CD4-positive, alpha-beta T cell treated with Interleukin-12 subunit alpha and Interleukin-12 subunit beta, for 1 hour (primary cell): ENCODE results near the gene TSPAN5.

Experiments
- DNase-seq: peaks from one replicate; pipeline ENCODE4 v3.0.0-alpha.2; 2020

TSPAN5 gene

DNA sequence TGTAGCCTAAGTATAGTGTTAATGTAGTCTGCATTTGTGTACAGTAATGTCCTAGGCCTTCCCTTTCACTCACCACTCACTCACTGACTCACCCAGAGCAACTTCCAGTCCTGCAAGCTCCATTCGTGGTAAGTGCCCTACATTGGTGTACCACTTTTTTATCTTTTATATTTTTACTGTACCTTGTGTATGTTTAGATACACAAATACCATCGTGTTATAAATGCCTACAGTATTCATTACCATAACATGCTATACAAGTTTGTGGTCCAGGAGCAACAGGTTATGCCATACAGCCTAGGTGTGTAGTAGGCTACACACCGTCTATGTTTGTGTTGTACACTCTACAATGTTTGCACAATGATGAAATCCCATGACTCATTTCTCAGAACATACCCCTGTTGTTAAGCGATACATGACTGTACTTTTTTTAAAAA lies 15.4 kb downstream of the TSPAN5 start:
- DNase-seq = no peak

DNA sequence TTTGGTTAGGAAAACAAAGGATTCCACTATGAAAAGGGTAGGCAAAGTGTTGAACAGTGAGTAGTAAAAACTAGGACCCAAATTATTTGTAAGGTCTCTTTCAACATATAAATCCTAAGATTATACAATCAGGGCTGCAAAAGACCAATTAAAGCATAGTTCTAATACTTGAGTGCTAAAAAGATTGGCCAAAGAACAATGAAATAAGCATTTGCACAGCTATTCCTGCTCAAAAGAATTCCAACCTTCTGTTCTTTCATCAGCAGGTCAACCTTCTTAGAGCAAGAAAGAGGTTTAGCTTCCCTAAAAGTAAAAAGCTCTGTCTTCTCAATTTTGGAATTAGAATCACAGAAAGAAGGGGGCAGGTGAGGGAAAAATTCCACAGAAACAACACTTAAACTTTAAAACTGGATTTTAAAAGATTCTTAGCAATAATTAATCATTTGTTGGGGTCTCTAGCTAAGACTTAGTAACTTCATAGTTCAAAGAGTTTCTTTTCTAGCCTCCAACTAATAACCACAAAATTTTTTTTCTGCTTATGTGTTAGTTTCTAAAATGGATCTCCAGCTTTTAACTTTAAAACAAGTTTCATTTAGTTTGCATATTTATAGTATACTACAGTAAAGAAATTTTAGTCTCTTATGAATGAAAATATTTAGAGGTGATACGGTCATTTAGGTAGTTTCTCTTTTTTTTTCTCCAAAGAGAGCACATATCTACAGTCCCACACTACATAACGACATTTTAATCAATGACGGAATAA lies 16.3 kb downstream of the TSPAN5 start:
- DNase-seq = no peak

DNA sequence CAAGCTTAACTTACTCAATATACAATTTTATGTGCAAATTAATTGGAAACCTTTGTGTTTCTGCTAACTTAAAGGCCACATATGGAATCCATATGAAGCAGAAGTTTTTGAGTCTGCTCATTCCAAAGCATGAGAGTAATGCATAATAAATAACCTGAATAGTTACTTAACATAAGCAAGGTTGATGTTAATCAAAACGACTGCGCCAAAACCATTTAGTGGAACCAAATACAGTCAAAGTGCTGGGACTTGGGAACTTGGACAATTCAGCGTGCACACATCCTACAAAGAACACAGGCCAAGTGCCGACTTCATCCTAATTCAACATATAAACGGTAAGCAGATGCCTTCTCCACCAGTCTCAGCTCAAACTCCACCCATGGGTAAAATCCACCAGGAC lies 17.0 kb downstream of the TSPAN5 start:
- no peak for DNase-seq

DNA sequence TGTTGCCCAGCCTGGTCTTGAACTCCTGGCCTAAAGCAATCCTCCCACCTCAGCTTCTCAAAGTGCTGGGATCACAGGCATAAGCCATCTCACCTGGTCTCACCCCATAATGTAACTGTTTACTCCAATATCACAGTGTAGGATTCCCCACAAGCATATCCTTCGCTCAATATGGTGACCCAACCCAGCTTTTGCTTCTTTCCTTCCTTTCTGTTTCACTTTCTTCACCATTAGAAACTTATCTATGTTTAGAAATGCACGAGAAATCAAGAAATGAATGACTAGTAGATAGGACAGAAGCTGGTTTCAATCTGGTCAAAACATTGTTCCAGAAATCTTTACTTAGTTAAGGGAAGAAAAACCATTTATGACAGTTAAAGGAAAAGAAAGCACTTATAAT lies 18.9 kb downstream of the TSPAN5 start:
- peak; percentile 43 for DNase-seq

DNA sequence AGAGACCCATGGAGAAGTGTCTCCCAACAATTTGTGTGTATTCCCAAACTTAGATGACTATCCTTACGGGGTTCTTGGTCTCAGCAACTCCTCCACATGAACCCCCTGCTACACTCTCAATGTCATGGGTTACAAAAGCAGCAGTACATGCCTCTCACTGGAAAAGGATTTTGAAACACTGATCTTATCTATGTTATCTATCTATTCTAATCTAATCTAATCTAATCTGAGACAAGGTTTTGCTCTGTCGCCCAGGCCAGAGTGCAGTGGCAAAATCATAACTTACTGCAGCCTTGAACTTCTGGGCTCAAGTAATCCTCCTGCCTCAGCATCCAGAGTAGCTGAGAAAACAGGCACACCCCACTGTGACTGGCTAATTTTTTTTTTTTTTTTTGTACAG lies 19.3 kb downstream of the TSPAN5 start:
- no peak for DNase-seq

DNA sequence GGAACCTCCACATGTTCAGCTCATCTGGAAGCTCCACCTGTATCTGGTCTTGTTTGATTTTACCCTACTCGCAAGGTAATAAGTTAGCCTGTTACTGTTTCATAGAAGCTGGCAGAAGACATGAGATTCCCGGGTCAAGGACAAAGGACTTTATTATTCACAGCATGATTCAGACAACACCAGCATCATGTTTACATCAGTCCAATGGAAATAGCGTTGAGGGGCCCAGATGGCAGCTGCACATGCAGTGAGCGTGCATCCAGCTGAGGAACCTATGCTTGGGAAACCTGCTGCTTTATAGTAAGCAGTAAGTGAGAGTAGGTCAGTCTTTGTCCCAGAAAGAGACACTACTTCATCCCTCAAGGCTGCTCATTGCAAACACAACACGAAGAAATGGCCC lies 19.8 kb downstream of the TSPAN5 start:
- no peak for DNase-seq

DNA sequence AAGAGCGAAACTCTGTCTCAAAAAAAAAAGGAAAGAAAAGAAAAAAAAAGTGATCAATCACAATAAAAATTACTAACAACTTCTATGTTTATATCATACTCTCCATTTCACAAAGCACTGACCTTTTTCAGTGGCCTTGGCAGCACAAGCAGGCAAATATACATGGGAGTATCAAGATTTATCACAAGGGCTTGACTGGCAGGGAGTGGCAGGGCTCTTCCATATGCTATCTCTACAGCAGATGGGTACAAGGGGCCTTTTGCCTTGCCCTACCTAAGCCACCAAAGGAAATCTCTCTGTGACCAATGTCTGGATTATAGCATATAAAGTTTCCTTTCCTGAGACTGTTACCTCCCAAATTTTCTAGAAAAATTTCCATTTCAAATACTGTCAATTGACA lies 24.4 kb downstream of the TSPAN5 start:
- no peak for DNase-seq

DNA sequence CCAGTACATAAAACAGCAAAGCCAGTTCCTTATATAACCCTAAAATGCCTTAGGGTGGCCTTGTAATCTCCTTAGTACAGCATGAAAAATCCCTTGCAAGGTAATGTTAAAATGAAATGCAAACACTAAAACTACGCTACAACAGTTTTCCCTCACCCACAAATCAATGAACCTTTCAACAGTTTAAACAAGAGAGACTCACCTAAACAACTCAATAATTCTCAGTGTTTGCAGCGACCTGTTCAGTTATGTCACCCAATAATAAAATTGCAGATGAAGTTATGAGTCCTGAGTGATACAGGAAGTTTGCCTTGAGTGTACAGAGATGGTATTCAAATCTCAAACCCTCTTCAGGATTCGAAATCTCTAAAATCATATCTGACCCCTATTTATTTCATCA lies 25.3 kb downstream of the TSPAN5 start:
- DNase-seq = no peak

DNA sequence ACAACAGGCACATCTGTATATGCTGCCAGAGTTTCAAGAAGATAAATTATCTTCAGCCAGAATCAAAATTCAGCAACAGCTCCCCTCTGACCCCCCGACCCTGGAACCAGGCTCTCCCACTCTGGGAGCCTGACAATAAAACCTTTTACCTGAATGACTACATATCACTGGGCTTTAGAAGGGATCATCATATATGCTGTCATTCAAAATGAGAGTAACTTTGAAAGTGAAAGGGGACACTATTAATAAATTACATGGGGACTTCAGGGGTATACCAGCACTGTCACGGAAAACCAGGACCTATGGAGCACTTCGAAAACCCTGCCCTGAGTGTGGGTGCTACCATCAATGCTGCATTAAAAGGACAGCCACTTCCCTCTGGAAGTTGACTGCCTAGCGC lies 26.2 kb downstream of the TSPAN5 start:
- no peak for DNase-seq

DNA sequence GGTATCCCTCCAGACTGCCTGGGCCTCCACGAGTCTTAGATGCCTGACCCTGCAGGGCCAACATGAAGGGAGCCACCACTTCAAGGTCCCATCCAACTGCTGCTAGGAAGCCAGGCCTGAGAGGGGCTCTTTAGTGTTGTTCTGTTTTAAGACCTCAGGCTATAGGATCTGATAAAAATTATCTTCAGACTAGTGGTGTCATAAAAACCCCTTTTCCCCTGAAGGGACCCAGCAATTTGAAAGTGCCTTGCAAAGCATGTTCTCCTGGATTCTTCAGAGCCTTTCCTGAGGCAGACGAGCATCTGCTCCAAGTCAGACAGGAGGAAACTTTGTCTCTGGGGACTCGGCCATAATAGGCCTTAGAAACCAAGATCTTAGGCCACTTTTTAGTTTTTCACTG lies 26.9 kb downstream of the TSPAN5 start:
- DNase-seq = no peak

DNA sequence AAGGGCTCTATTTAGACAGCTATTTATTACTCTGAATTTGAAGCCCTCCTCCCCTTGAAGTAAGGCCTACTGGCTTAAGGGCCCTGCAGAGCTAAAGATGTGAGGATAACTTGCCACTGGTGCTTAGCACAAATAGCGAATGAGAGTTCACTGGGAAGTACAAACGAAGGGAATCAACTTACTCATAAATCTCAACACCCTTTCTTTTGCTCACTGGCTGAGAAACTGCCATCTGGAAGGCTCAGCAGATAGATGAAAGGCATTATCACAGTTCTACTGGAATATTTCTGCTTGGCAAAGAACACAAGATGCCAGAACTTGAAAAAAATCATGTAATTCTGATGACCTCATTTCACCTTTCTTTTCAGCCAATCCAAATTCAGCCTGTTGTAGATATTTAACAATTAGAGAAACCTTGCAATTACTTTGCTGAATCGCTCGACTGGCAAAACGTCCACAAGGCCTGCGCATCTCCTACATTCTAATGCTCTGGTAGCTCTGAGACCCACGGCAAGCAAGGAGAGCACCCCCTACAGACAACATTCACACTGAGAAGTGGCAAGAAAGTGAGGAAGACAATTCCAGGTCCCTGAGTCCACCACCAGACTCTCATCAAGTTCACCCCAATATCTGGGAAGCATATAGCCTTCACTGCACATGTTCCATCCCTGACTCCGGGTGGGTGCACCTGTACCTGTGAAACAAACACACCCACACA lies 27.5 kb downstream of the TSPAN5 start:
- DNase-seq = no peak

DNA sequence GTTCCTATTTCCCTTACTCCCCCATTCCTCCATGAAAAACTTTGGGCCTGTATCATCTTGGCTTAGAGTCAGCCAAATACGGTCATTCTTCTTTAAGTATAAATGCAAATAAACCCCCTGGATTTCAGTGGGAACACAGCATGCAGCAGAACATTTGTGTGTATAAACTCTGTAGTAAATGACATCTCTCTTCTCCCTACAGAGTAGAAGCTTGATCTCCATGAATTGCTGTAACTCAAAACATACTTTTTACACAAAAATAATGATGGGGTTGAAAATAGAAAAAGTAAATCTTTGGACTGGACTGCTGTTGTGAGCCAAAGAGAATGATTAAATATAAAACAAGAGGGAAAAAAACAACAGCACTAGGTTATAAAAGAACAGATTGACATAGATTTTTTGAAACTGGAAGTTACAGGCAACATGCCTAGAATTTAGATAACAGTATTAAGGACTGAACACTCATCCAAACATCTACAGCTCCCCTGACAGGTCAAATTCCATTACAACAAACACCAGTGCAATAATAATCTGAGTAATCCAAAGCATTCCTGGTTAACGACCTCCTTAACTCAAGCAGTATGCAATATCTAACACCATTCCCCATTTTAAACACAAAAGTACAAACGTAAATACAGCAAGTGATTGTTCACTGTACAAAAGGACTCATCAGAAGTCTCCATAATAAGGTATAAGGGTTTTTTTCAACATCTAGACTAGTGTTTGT lies 30.7 kb downstream of the TSPAN5 start:
- DNase-seq = no peak

DNA sequence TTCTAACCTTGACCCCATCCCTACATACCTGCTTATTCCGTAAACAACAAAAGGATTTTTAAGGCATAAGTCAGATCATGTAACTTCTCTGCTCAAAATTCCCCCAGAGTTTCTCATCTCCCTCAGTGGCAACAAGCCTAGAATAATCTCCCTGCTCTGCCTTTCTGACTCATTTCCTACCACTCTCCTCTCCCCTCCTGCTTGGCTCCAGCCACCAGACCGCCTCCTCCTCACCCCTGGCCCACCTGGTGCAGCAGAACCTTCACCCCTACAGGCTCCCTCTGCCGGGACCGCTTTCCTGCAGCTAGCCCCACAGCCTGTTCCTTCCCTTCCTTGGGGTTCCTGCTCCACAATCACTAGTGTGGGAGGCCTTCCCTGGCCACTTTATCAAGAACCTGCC lies 32.1 kb downstream of the TSPAN5 start:
- no peak for DNase-seq

DNA sequence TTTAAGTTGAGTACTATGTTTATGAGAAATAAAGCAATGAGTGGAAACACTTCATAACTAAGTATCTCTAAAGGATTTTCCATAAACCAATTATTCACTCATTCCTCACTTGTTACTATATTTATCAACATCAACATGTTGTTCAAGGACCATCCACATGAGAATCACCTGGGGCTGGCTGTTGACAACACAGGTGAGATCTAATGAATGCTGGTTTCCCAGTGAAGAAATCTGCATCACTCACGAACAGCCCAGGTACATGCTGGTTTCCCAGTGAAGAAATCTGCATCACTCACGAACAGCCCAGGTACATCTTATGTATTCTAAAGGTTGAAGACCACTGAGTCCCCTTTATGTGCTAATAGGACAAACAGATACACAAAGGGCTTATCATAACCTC lies 32.5 kb downstream of the TSPAN5 start:
- no peak for DNase-seq

DNA sequence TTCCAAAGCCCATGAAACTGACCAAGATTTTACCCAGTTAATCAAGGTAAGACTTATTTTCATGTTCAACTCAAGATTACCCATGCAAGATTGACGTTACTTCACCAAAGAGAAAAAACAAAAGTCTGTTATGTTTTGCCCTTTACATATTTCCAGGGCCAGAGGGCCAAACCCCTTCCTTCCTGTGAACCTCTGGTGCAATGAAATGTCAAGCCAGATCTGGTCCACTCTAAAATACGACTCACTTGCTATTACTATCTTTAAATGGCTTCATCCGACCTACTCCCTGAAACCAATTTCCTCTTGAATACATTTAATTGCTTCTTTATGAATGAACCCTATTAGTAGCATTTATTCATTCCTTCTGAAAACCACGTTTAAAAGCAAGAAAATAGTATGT lies 33.0 kb downstream of the TSPAN5 start:
- no peak for DNase-seq

DNA sequence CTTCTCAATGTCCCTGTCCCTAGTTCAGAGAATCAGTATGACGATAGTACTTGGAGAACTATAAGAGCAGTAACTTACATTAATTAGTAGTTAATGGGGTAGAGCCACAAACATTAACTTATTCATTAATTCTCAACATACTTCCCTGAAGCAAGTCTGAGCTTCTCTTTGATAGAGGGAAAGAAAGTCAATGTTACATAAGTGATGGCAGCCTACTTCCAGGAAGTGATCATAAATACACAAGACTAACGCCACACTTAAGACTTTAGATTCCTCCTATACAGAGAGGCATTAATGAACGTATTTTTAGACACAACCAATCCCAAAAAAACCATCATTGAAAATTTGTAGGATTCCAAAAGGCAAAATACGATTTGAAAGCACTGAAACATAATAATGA lies 33.8 kb downstream of the TSPAN5 start:
- no peak for DNase-seq

DNA sequence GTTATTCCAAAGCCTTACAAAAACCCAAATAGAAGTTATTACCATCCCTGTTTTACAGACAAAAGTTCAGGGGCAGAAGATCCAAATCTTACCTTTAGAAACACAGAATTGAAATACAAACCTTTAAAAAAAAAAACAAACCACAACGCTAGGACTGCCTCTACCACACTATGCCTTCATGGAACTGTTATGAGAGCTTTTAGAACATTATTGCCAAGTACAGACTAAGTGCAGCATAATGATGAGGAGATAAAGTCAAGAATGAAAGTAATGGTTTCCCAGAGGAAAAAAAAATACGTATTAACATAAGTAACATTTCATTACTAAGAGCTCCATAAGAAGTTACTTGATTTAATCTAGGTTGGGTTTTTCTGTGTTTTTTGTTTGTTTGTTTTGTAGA lies 34.3 kb downstream of the TSPAN5 start:
- no peak for DNase-seq

DNA sequence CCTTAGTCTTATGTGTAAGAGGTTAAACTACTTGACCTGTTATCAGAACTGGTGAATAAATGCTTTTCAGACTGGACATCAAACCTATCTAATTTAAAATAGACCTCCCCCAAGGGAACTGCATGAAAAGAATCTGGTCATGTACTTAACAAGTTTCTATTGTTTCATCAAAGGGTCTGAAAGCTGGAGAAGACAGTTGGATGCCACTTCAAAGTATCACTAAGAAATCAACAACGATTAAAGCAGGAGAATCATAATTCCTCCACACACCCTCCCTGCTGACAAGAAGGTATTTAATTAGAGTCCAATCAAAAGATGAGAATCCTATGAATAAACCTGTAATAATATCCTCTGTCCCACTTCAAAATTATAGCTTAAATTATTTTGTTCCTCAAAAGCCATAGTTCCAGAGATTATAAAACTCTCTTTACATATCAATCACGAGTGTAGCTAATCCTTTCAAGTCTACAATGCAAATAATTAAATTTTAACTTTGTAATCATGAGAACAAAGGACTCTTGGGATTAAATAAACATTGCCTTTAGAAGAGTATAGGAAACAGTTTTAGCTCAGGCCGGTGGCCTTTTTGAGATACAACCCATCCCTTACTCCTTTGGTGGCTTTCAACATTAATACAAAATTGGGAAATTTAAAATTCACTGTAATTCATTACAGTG lies 35.1 kb downstream of the TSPAN5 start:
- no peak for DNase-seq

DNA sequence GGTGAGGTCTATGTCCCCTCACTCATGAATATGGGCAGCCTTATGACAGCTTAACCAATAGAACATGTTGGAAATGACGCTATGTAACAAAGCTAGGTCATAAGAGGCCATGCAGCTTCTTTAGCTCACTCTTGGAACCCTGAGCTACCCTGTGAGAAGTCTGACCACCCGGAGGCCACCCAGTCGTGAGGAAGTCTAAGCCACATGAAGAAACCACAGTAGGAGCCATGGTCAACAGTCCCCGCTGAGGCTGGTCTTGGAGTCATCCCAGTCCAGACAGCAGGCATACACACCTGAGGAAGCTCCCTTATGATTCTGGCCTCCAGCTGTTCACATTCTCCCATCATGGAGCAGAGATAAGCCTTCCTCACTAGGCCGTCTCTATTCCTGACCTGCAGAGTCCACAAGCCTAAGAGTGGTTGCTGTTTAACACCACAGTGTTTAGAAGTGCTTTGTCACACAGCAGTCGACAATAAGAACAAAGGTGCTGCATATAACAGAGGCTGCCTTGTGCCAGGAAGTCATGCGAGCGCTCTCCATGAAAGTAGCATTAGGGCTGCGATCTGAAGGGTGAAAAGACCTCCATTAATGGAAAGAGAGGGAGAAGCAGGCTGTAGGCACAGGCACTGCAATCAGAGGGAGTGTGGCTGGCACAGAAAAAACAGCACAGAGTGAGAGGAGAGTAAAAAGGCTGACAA lies 38.2 kb downstream of the TSPAN5 start:
- DNase-seq = no peak

DNA sequence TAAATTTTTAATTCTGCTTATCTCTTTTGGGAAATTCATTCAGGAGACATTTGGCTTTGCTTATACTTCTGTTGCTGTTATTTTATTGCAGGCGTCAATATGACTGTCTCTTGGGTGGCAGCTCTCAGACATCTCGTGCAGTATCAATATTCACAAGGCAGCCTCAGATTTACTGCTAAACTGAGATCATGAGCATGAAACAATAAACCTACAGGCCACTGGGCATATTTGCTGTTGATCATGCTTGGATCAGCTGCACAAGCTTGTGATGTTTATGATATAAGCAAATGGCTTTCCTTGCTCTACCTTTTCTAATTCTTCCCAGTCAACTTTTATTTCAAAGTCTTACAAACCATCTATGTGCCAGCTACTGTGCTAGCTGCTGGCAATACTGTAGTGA lies 39.2 kb downstream of the TSPAN5 start:
- DNase-seq = no peak

DNA sequence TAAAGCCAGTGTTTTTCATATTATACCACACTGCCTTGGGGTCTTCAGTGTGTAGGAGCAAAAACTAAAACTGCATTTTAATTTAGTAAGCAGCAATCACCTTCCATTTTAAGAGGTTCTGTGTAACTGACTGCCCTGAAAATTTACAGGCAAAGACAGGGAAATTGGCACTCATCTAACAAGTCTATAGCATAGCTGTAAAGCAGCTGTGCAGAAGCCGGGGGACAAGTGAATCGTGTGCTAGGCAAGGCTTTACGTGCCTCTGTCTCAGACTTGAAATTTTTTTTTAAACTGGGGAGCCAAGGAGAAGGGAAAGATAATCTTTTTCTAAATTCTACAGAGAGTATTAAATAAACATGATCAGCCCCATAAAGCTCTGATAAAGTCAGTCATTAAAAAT lies 39.7 kb downstream of the TSPAN5 start:
- DNase-seq = no peak

DNA sequence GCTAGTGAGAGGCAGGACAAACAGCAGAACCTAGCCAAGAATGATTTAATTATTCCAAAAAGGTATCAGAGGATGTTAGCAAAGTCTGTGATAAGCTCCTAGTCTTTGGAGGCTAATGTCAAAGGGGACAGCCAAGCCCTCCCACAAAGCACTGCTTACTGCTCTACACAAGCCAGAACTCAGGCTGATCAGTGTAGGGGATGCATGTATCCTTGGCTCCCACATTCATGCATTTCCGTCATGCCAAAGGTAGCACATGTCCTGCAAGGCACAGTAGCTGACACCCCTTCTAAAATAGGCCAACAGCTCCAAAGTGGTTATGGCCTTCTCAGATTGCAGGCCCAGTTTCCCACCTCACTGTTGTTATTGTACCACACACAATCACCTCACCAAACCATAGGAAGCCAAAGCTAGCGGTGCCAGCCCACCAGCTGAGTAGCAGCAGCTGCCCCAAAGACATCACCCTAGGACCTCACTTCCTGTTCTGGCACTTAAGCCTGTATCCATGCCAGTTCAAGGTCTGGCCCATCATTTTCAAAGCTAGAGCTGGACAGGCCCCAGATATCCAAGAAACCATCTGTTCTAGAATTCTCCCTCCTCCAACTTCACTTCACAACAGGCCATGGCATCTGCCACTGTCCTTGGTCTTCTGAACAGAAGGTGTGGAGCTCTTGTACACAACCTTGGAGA lies 40.9 kb downstream of the TSPAN5 start:
- DNase-seq = no peak
